Astrocyte of the spinal cord (primary cell): ENCODE measurements around the gene SUDS3.

Experiments
- DNase-seq: peaks from one replicate; pipeline ENCODE4 v3.0.0; 2011; ENCODE audit warnings: low read depth, low spot score
- H3K4me3 ChIP-seq: 2 replicates; pipeline ENCODE4 v1.5.1; 2011; ENCODE audit warnings: low read depth, mild to moderate bottlenecking, low read length, moderate library complexity
- in situ Hi-C: cut with HindIII; loops from 2 replicates; pipeline ENCODE4 v1.10.0; 2017; ENCODE audit warnings: low sequenced_read_pairs
- TF ChIP-seq, protein P1 (sequence below): IDR thresholded peaks from 2 replicates; pipeline ENCODE4 v1.5.1; 2012; ENCODE audit warnings: low read depth, mild to moderate bottlenecking, low read length, inconsistent platforms

SUDS3 gene

GRCh38 chr12:118332511-118332910, 43.8 kb upstream of the SUDS3 start:
- in situ Hi-C loops, result no loop called here
- TF ChIP-seq, protein P1, sequence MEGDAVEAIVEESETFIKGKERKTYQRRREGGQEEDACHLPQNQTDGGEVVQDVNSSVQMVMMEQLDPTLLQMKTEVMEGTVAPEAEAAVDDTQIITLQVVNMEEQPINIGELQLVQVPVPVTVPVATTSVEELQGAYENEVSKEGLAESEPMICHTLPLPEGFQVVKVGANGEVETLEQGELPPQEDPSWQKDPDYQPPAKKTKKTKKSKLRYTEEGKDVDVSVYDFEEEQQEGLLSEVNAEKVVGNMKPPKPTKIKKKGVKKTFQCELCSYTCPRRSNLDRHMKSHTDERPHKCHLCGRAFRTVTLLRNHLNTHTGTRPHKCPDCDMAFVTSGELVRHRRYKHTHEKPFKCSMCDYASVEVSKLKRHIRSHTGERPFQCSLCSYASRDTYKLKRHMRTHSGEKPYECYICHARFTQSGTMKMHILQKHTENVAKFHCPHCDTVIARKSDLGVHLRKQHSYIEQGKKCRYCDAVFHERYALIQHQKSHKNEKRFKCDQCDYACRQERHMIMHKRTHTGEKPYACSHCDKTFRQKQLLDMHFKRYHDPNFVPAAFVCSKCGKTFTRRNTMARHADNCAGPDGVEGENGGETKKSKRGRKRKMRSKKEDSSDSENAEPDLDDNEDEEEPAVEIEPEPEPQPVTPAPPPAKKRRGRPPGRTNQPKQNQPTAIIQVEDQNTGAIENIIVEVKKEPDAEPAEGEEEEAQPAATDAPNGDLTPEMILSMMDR, result no peak
- no peak overlapping the region for H3K4me3 ChIP-seq
- DNase-seq, result no peak

GRCh38 chr12:118334241-118334640, 42.1 kb upstream of the SUDS3 start:
- in situ Hi-C loops, result no loop called here
- no peak for DNase-seq

DNA sequence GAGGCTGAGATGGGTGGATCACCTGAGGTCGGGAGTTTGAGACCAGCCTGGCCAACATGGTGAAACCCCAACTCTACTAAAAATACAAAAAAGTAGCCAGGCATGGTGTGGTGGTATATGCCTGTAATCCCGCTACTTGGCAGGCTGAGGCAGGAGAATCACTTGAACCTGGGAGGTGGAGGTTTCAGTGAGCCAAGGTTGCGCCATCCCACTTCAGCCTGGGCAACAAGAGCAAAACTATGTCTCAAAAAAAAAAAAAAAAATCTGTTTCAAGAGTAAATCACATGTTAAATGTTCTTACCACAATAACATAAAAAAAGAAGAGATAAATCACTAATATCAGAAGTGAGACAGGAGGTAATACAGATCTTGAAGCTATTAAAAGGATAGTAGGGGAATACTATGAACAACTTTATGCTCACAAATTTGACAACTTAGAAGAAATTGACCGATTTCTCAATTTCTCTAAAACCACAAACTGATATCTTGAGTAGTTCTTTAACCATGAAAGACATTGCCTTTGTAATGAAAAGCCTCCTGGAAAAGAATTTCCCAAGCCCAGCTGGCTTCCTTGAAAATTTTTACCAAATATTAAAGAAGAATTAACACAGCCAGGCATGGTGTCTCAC, 41.3 kb upstream of the SUDS3 start:
- TF ChIP-seq, protein P1, result no peak
- no peak for DNase-seq
- in situ Hi-C loops, result no loop called here
- no peak overlapping the region for H3K4me3 ChIP-seq

More at GRCh38 chr12:118334241-118334640, 42.1 kb upstream of the SUDS3 start:
- H3K4me3 ChIP-seq, result no peak overlapping the region
- TF ChIP-seq, protein P1, result no peak

DNA sequence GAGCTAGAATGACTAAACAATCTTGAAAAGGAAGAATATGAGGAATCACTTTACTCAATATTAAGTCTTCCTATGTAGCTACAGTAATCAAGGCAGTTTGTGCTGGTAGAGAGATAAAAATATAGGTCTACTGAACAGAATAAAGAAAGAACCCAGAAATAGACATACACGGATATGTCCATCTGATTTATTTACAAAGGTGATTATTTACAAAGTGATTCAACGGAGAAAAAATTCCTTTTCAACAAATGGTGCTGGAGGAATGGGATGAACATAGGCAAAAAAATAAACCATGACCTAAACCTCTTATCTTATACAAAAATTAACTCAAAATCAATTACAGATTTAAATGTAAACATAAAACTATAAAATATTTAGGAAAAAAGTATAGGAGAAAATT, 40.2 kb upstream of the SUDS3 start:
- no peak for DNase-seq
- in situ Hi-C loops, result no loop called here
- TF ChIP-seq, protein P1, result no peak
- H3K4me3 ChIP-seq, result no peak overlapping the region

- H3K4me3 ChIP-seq, result no peak overlapping the region
- in situ Hi-C loops, result no loop called here
- TF ChIP-seq, protein P1, result no peak
- DNase-seq, result no peak
These were observed 39.0 kb upstream of the SUDS3 start for GRCh38 chr12:118337194-118337838.

GRCh38 chr12:118342090-118342489, 34.3 kb upstream of the SUDS3 start:
- no peak overlapping the region for H3K4me3 ChIP-seq
- DNase-seq, result no peak
- TF ChIP-seq, protein P1, result no peak
- in situ Hi-C loops, result no loop called here
